GM12878 (cell line): ENCODE results near the gene H2BK1. TPM values are rescaled to one million over a fixed set of nuclear protein-coding genes. Genes with fewer than 3 reads are reported as not detected.

Experiments used
- ATAC-seq: fragments of 200-7000 bp; cut with Tn5 transposase; 3 replicates; pipeline ENCODE4 v1.9.1; 2020; ENCODE audit warnings: mild to moderate bottlenecking, moderate library complexity
- BruUV-seq: library from RNA; stranded (reverse); fragments of 400-500 nt; replicated peaks from 2 replicates; lab custom pipeline; 2021; lab: Mats Ljungman, UMichigan
- CTCF ChIA-PET: fragments of 300-600 bp; sonication (Branson Sonifier 250); formaldehyde crosslinking; extraction: SDS; loops from one replicate; lab custom pipeline; 2021; ENCODE audit warnings: inconsistent platforms; lab: Yijun Ruan, JAX
- POLR2A ChIA-PET: fragments of 350-600 bp; formaldehyde crosslinking; extraction: SDS; loops from one replicate; lab custom pipeline; 2021; ENCODE audit warnings: inconsistent platforms; lab: Charles Lee
- RAD21 ChIA-PET: fragments of 300-600 bp; sonication (Branson Sonifier 250); formaldehyde crosslinking; loops from one replicate; lab custom pipeline; 2023; ENCODE audit warnings: antibody characterized with exemption; ENCODE audit not compliant: unreplicated experiment; lab: Charles Lee
- SMC1A ChIA-PET: fragments of 300-600 bp; sonication (Branson Sonifier 250); formaldehyde crosslinking; loops from one replicate; lab custom pipeline; 2023; ENCODE audit not compliant: unreplicated experiment, uncharacterized antibody; lab: Charles Lee
- DNase-seq: peaks from one replicate; pipeline ENCODE4 v3.0.0-alpha.2; 2011; ENCODE audit warnings: low read depth, low spot score
- FAIRE-seq: peaks from 3 replicates; lab custom pipeline; 2011; peaks lifted over from hg19 to GRCh38; lab: Jason Lieb, UNC
- H2AFZ ChIP-seq: 2 replicates; pipeline ENCODE4 v1.6.0; 2011; ENCODE audit warnings: low read depth, low read length, control low read depth; ENCODE audit not compliant: control insufficient read depth
- H3K27ac ChIP-seq: 2 replicates; pipeline ENCODE4 v1.5.1; 2011; ENCODE audit warnings: control low read depth; ENCODE audit not compliant: control insufficient read depth, insufficient read depth
- H3K27me3 ChIP-seq, 2 experiments: replicated peaks in 1 of 2; 2 replicates each; pipeline versions ENCODE4 v1.6.0 to v1.6.1; 2011; ENCODE audit warnings: low read length in 1 of 2; ENCODE audit not compliant: control insufficient read depth in 2 of 2, insufficient read depth in 2 of 2
- H3K36me3 ChIP-seq, 2 experiments: 2 replicates each; pipeline ENCODE4 v1.5.1; 2011; ENCODE audit warnings: low read length in 1 of 2; ENCODE audit not compliant: control insufficient read depth in 2 of 2, insufficient read depth in 2 of 2
- H3K4me1 ChIP-seq: 2 replicates; pipeline ENCODE4 v1.6.1; 2011; ENCODE audit warnings: mild to moderate bottlenecking, low read length, moderate library complexity, mixed read lengths; ENCODE audit not compliant: control insufficient read depth, insufficient read depth
- H3K4me2 ChIP-seq: 2 replicates; pipeline ENCODE4 v1.6.0; 2011; ENCODE audit warnings: control low read depth; ENCODE audit not compliant: control insufficient read depth, insufficient read depth
- H3K4me3 ChIP-seq: fragments of 200-600 bp; sonication (generic); 2 replicates; pipeline ENCODE4 v1.5.1; 2016
- H3K79me2 ChIP-seq: 2 replicates; pipeline ENCODE4 v1.6.0; 2011; ENCODE audit warnings: low read length; ENCODE audit not compliant: control insufficient read depth, insufficient read depth
- H3K9ac ChIP-seq: 2 replicates; pipeline ENCODE4 v1.8.0; 2011; ENCODE audit warnings: low read length, control low read depth, mixed read lengths; ENCODE audit not compliant: control insufficient read depth, insufficient read depth
- H3K9me3 ChIP-seq: replicated peaks from 3 replicates; pipeline ENCODE4 v1.5.1; 2011; ENCODE audit warnings: mild to moderate bottlenecking, low read length; ENCODE audit not compliant: control insufficient read depth, insufficient read depth
- H4K20me1 ChIP-seq: 2 replicates; pipeline ENCODE4 v1.6.0; 2011; ENCODE audit not compliant: control insufficient read depth, insufficient read depth
- BHLHE40 ChIP-seq, 2 experiments: fragments of 450-650 bp in 1 of 2; IDR thresholded peaks; 2 replicates each; pipeline ENCODE4 v1.6.1; 2011 to 2017; ENCODE audit warnings: low read depth in 2 of 2, borderline replicate concordance in 1 of 2, improper control_type of control experiment in 1 of 2, low read length in 1 of 2, mild to moderate bottlenecking in 1 of 2
- ETV6 ChIP-seq, 2 experiments: fragments of 450-650 bp in 1 of 2; IDR thresholded peaks in 1 of 2; conservative IDR thresholded peaks in 1 of 2; 2 replicates each; pipeline ENCODE4 v1.6.1; 2014; ENCODE audit warnings: antibody characterized with exemption in 1 of 2, borderline replicate concordance in 1 of 2, low read depth in 1 of 2, mild to moderate bottlenecking in 1 of 2, moderate library complexity in 1 of 2
- GABPA ChIP-seq: IDR thresholded peaks from 2 replicates; pipeline ENCODE4 v1.6.1; 2014; ENCODE audit warnings: antibody characterized with exemption, low read depth, mild to moderate bottlenecking, inconsistent platforms
- JUNB ChIP-seq: IDR thresholded peaks from 2 replicates; pipeline ENCODE4 v1.6.1; 2016; ENCODE audit warnings: antibody characterized with exemption, mild to moderate bottlenecking
- MYB ChIP-seq: fragments of 150-350 bp; IDR thresholded peaks from 2 replicates; pipeline ENCODE4 v1.6.1; 2014; ENCODE audit warnings: mild to moderate bottlenecking, low read depth, low read length, borderline replicate concordance
- NFYA ChIP-seq: IDR thresholded peaks from 2 replicates; pipeline ENCODE4 v1.6.1; 2011; ENCODE audit warnings: low read depth, mild to moderate bottlenecking, low read length, improper control_type of control experiment, borderline replicate concordance
- NR2F1 ChIP-seq: fragments of 450-650 bp; conservative IDR thresholded peaks from 2 replicates; pipeline ENCODE4 v1.6.1; 2017; ENCODE audit warnings: mild to moderate bottlenecking
- PAX5 ChIP-seq: IDR thresholded peaks from 2 replicates; pipeline ENCODE4 v1.6.1; 2011; ENCODE audit warnings: low read depth, low read length, borderline replicate concordance
- RAD51 ChIP-seq: fragments of 450-650 bp; IDR thresholded peaks from 2 replicates; pipeline ENCODE4 v1.6.1; 2016; ENCODE audit warnings: moderate library complexity, mild to moderate bottlenecking, inconsistent platforms
- RBBP5 ChIP-seq: fragments of 200-600 bp; sonication (generic); conservative IDR thresholded peaks from 2 replicates; pipeline ENCODE4 v1.6.1; 2016
- TCF7 ChIP-seq: IDR thresholded peaks from 2 replicates; pipeline ENCODE4 v1.6.1; 2014; ENCODE audit warnings: antibody characterized with exemption, borderline replicate concordance
- WRNIP1 ChIP-seq: IDR thresholded peaks from 2 replicates; pipeline ENCODE4 v1.6.1; 2011; ENCODE audit warnings: low read depth, low read length, improper control_type of control experiment, borderline replicate concordance
- WGBS: methylation state at CpG from one replicate; pipeline ENCODE4 v1.1.6; 2016; ENCODE audit warnings: low lambda C conversion rate; ENCODE audit not compliant: insufficient replicate concordance, insufficient coverage; ENCODE audit errors: missing lambda C conversion rate; 5-methylcytosine and 5-hydroxymethylcytosine counted together
- in situ Hi-C: fragments of 300-500 bp; cut with MboI; formaldehyde crosslinking; loops from 9 replicates; pipeline ENCODE4 v1.14.3; 2018; ENCODE audit warnings: mixed read lengths
- intact Hi-C: fragments of 100-400 bp; cut with micrococcal nuclease; formaldehyde crosslinking; loops from one replicate; pipeline ENCODE4 v1.14.2; 2022; ENCODE audit not compliant: unreplicated experiment
- polyA plus RNA-seq, 11 experiments: library from polyadenylated mRNA; depleted of rRNA in 4 of 11; unstranded in 6 of 11; stranded (reverse) in 5 of 11; fragments of >200 nt; fragmentation: Nextera tagmentation in 4 of 11; fragmentation: Illumina TruSeq in 1 of 11; extraction: Ambion mirVana in 4 of 11; extraction: Trizol in 1 of 11; gene quantifications; 1 replicate in 1 of 11; 2 replicates in 10 of 11; pipeline versions ENCODE4 v1.2.1 to v1.2.3, GENCODE V29; 2011 to 2016; ENCODE audit warnings: inconsistent platforms in 2 of 11, missing spikeins in 2 of 11, low read depth in 1 of 11
- total RNA-seq, 4 experiments: library from RNA; depleted of rRNA in 3 of 4; stranded (reverse); fragments of >200 nt in 3 of 4; fragmentation: Illumina TruSeq in 1 of 4; extraction: Trizol in 1 of 4; gene quantifications; 2 replicates each; pipeline versions ENCODE4 v1.2.1 to v1.2.3, GENCODE V29; 2013 to 2021
- TF ChIP-seq, protein P1 (sequence below): fragments of 450-650 bp; IDR thresholded peaks from 2 replicates; pipeline ENCODE4 v1.6.1; 2018; ENCODE audit warnings: borderline replicate concordance, mild to moderate bottlenecking; ENCODE audit not compliant: partially characterized antibody
- TF ChIP-seq, protein P2 (sequence below): IDR thresholded peaks from 2 replicates; pipeline ENCODE4 v1.6.1; 2012; ENCODE audit warnings: low read length, inconsistent platforms

Gene H2BK1
- total and polyA plus RNA-seq, 10 of the 15 experiments (the other 5 are each of a cell fraction or from before 2014, with no cell fraction given) = 0.54 TPM; not detected in 9

DNA sequence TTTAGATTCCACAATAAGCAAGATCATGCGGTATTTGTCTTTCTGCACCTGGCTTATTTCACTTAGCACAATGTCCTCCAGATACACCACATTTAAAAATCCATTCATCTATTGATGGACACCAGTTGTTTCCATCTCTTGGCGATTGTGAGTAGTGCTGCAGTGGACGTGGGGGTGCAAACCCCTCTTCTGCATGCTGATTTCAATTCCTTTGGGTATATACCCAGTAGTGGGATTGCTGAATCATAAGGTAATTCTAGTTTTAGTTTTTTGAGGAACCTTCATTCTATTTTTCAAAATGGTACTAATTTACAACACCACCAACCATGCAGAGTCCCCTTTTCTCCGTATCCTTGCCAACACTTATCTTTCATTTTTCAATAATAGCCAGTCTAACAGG, 21.2 kb downstream of the H2BK1 start:
- ChIA-PET CTCF (no interaction called here), SMC1A (no interaction called here), POLR2A (interaction anchor here (0.6 kb wide), 1 partner anchor 51 kb away, joined by 3 read pairs; no protein-coding TSS in a partner anchor), RAD21 (no interaction called here)
- FAIRE-seq (no peak), DNase-seq (no peak), ATAC-seq (peak; percentile 34)
- no peak overlapping the region for H3K4me3 ChIP-seq
- no peak overlapping the region for H3K27ac ChIP-seq
- no peak for TF ChIP-seq RBBP5
- TF ChIP-seq TCF7 = no peak
- TF ChIP-seq JUNB = 0 out of 2 replicates have a peak, but pooled peaks have one; percentile 15
- H4K20me1 ChIP-seq = no peaks in the 10 kb centered on the region; the same call in 1 of the 2 replicates
- H3K9me3 ChIP-seq = no peaks in the 10 kb centered on the region
- H3K9ac ChIP-seq = no peak overlapping the region
- intact Hi-C loops (no loop called here), in situ Hi-C loops (no loop called here)
- no peaks in the 10 kb centered on the region for H3K79me2 ChIP-seq
- H3K27me3 ChIP-seq = peaks cover 0 to 6% of the 10 kb centered on the region in 2 experiments; a peak in 1 of 4 replicates
- H3K4me1 ChIP-seq = peaks cover 7% of the 10 kb centered on the region
- no peaks in the 10 kb centered on the region for H3K36me3 ChIP-seq
- H2AFZ ChIP-seq = no peak overlapping the region
- 0% methylated on average over 4 of the region's 4 CpGs for WGBS
- H3K4me2 ChIP-seq = no peak overlapping the region
- BruUV-seq = no TSS peak

DNA sequence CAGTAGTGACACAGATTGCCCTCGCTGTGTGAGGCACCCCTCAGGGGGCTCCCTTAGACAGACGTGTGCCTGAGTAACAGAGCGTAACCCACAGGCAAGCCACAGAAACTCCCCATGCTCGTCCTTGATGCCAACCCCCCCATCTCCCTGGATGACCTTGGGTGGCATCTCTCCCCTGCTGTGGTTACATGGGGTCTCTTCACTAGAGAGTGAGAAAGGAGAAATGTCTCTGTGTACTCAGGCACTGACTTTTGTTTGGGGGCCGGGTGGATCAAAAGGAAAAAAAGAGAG, 22.1 kb downstream of the H2BK1 start:
- H3K4me1 ChIP-seq = peaks cover 7% of the 10 kb centered on the region
- BruUV-seq = no TSS peak
- TF ChIP-seq RAD51 (no peak), NR2F1 (no peak), WRNIP1 (no peak), NFYA (no peak), PAX5 (peak; percentile 59; the same call in 1 of the 2 replicates), GABPA (no peak), MYB (no peak), ETV6 (conservative IDR thresholded peaks at IDR 0.05 in 1 of 2, IDR thresholded peaks at IDR 0.05 in 1 of 2; ENCODE audit: borderline replicate concordance in 1 of 2, low read depth in 1 of 2) (no peak), BHLHE40 (IDR thresholded peaks at IDR 0.05; ENCODE audit: borderline replicate concordance in 1 of 2, low read depth in 2 of 2, low read length in 1 of 2) (peak in 1 of 2 experiments; percentile 25; a peak in 1 of 4 replicates)
- TF ChIP-seq, protein P1, sequence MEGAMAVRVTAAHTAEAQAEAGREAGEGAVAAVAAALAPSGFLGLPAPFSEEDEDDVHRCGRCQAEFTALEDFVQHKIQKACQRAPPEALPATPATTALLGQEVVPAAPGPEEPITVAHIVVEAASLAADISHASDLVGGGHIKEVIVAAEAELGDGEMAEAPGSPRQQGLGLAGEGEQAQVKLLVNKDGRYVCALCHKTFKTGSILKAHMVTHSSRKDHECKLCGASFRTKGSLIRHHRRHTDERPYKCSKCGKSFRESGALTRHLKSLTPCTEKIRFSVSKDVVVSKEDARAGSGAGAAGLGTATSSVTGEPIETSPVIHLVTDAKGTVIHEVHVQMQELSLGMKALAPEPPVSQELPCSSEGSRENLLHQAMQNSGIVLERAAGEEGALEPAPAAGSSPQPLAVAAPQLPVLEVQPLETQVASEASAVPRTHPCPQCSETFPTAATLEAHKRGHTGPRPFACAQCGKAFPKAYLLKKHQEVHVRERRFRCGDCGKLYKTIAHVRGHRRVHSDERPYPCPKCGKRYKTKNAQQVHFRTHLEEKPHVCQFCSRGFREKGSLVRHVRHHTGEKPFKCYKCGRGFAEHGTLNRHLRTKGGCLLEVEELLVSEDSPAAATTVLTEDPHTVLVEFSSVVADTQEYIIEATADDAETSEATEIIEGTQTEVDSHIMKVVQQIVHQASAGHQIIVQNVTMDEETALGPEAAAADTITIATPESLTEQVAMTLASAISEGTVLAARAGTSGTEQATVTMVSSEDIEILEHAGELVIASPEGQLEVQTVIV = no peak
- TF ChIP-seq, protein P2, sequence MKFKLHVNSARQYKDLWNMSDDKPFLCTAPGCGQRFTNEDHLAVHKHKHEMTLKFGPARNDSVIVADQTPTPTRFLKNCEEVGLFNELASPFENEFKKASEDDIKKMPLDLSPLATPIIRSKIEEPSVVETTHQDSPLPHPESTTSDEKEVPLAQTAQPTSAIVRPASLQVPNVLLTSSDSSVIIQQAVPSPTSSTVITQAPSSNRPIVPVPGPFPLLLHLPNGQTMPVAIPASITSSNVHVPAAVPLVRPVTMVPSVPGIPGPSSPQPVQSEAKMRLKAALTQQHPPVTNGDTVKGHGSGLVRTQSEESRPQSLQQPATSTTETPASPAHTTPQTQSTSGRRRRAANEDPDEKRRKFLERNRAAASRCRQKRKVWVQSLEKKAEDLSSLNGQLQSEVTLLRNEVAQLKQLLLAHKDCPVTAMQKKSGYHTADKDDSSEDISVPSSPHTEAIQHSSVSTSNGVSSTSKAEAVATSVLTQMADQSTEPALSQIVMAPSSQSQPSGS = no peak

More for the DNA sequence above, 22.1 kb downstream of the H2BK1 start:
- Histone ChIP-seq H2AFZ (no peak overlapping the region), H3K4me3 (no peak overlapping the region), H3K4me2 (peak overlapping the region; percentile 22; the same call in 1 of the 2 replicates), H3K36me3 (no peaks in the 10 kb centered on the region), H3K27ac (no peak overlapping the region), H3K9ac (no peak overlapping the region), H3K79me2 (no peaks in the 10 kb centered on the region), H3K27me3 (peaks cover 0 to 6% of the 10 kb centered on the region in 2 experiments; a peak in 1 of 4 replicates), H4K20me1 (no peaks in the 10 kb centered on the region; the same call in 1 of the 2 replicates), H3K9me3 (no peaks in the 10 kb centered on the region)
- CTCF ChIA-PET = interaction anchor here (1.6 kb wide), 1 partner anchor 56 kb away, joined by 4 read pairs; no protein-coding TSS in a partner anchor
- in situ Hi-C loops = no loop called here
- SMC1A ChIA-PET = no interaction called here
- no peak for DNase-seq
- intact Hi-C loops = no loop called here
- peak; percentile 80 for ATAC-seq
- WGBS = 8% methylated on average over 5 of the region's 5 CpGs
- RAD21 ChIA-PET = no interaction called here
- POLR2A ChIA-PET = interaction anchor here (0.5 to 0.6 kb wide), 2 partner anchors 52 to 97 kb away, joined by 3 to 9 read pairs; no protein-coding TSS in a partner anchor
- no peak for FAIRE-seq
